Liver (tissue), 9 donors: ENCODE results near the gene PDE4D. TPM values are rescaled to one million over a fixed set of nuclear protein-coding genes. Genes with fewer than 3 reads are reported as not detected.

Experiments used
- DNase-seq: peaks from one replicate; pipeline ENCODE4 v3.0.0-alpha.2; 2017; ENCODE audit warnings: low spot score
- H3K27ac ChIP-seq, 2 donors: one replicate each; pipeline ENCODE4 v1.7.0; 2013; ENCODE audit warnings: inconsistent platforms in 2 of 2, low read length in 2 of 2, control low read depth in 1 of 2, low read depth in 1 of 2, mild to moderate bottlenecking in 1 of 2
- H3K27me3 ChIP-seq, 4 donors: one replicate each; pipeline versions ENCODE4 v1.6.1 to v1.7.0; 2013; ENCODE audit warnings: low read length in 3 of 4, inconsistent platforms in 1 of 4, mild to moderate bottlenecking in 1 of 4, moderate library complexity in 1 of 4; ENCODE audit not compliant: control insufficient read depth in 4 of 4, insufficient read depth in 4 of 4
- H3K36me3 ChIP-seq, 4 donors: one replicate each; pipeline versions ENCODE4 v1.6.1 to v1.7.0; 2013; ENCODE audit warnings: low read length in 3 of 4, mild to moderate bottlenecking in 3 of 4, low read depth in 1 of 4, moderate library complexity in 1 of 4; ENCODE audit not compliant: control insufficient read depth in 4 of 4, insufficient read depth in 3 of 4
- H3K4me1 ChIP-seq, 4 donors: one replicate each; pipeline versions ENCODE4 v1.6.1 to v1.7.0; 2013; ENCODE audit warnings: low read length in 3 of 4, mild to moderate bottlenecking in 3 of 4, moderate library complexity in 1 of 4; ENCODE audit not compliant: control insufficient read depth in 4 of 4, insufficient read depth in 4 of 4
- H3K4me3 ChIP-seq, 3 donors: one replicate each; pipeline versions ENCODE4 v1.6.1 to v1.7.0; 2013; ENCODE audit warnings: low read length in 3 of 3, control low read depth in 1 of 3, low read depth in 1 of 3, mild to moderate bottlenecking in 1 of 3
- H3K9ac ChIP-seq, 2 donors: one replicate each; pipeline ENCODE4 v1.7.0; 2013; ENCODE audit warnings: low read length in 2 of 2, mild to moderate bottlenecking in 2 of 2, moderate library complexity in 2 of 2, control low read depth in 1 of 2, low read depth in 1 of 2
- H3K9me3 ChIP-seq, 4 donors: one replicate each; pipeline versions ENCODE4 v1.6.1 to v1.7.0; 2013; ENCODE audit warnings: low read length in 3 of 4; ENCODE audit not compliant: control insufficient read depth in 4 of 4
- FOXA1 ChIP-seq: IDR thresholded peaks from 2 replicates; pipeline ENCODE4 v1.6.1; 2016; ENCODE audit warnings: antibody characterized with exemption
- NR2F2 ChIP-seq: IDR thresholded peaks from 2 replicates; pipeline ENCODE4 v1.6.1; 2016; ENCODE audit warnings: antibody characterized with exemption
- RAD21 ChIP-seq, 2 donors: IDR thresholded peaks; 2 replicates each; pipeline ENCODE4 v1.6.1; 2016; ENCODE audit warnings: antibody characterized with exemption in 2 of 2, mild to moderate bottlenecking in 2 of 2
- RXRA ChIP-seq, 2 donors: IDR thresholded peaks; 2 replicates each; pipeline ENCODE4 v1.6.1; 2017 to 2018; ENCODE audit warnings: antibody characterized with exemption in 2 of 2, mild to moderate bottlenecking in 1 of 2
- YY1 ChIP-seq: IDR thresholded peaks from 2 replicates; pipeline ENCODE4 v1.6.1; 2016; ENCODE audit warnings: antibody characterized with exemption, mild to moderate bottlenecking
- WGBS: extraction: QIAGEN DNeasy Blood & Tissue Kit; methylation state at CpG from one replicate; pipeline ENCODE4 v1.1.7; 2013; 5-methylcytosine and 5-hydroxymethylcytosine counted together
- polyA plus RNA-seq, 2 donors: library from polyadenylated mRNA; stranded (reverse) in 1 of 2; unstranded in 1 of 2; fragments of 200-250 nt in 1 of 2; fragments of >200 nt in 1 of 2; fragmentation: Nextera tagmentation in 1 of 2; extraction: Ambion mirVana in 1 of 2; gene quantifications; one replicate each; pipeline versions ENCODE4 v1.2.1 to v1.2.3, GENCODE V29; 2013 to 2015
- total RNA-seq, 2 donors: library from RNA; depleted of rRNA; stranded (reverse); fragments of >200 nt; gene quantifications; one replicate each; pipeline ENCODE4 v1.2.3, GENCODE V29; 2014
- TF ChIP-seq, protein P1 (sequence below): IDR thresholded peaks from 2 replicates; pipeline ENCODE4 v1.6.1; 2016; ENCODE audit warnings: antibody characterized with exemption
- TF ChIP-seq, protein P2 (sequence below): fragments of 150-350 bp; IDR thresholded peaks from 2 replicates; pipeline ENCODE4 v1.5.1; 2017; ENCODE audit warnings: improper control_type of control experiment, low read depth, low read length; ENCODE audit not compliant: missing input control
- TF ChIP-seq, protein P3 (sequence below): IDR thresholded peaks from 2 replicates; pipeline ENCODE4 v1.6.1; 2016; ENCODE audit warnings: antibody characterized with exemption
- TF ChIP-seq, protein P4 (sequence below): IDR thresholded peaks from 2 replicates; pipeline ENCODE4 v1.6.1; 2016; ENCODE audit warnings: antibody characterized with exemption
- donor health status: healthy.
- donor health status: healthy.
- donor health status: healthy.
- donor health status: healthy.
- donor health status: healthy.

Gene PDE4D
- total and polyA plus RNA-seq, 4 donors, result 0.67 to 11.9 (median 6.5) TPM

DNA sequence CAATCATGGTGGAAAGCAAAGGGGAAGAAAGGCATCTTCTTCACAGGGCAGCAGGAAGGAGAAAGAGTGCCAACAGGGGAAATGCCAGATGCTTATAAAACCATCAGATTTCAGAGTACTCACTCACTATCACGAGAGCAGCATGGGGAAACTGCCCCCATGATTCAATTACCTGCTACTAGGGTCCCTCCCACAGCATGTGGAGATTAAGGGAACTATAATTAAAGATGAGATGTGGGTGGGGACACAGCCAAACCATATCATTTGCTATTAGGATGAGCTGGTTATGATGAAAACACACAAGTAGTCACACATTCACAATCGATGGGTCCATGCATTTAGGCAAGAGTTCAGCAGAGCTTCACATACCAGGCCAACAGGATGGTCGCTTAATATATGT lies 469.0 kb downstream of the PDE4D start:
- Histone ChIP-seq H3K4me3 (no peak overlapping the region), H3K9ac (no peak overlapping the region), H3K36me3 (no peaks in the 10 kb centered on the region), H3K9me3 (no peaks in the 10 kb centered on the region), H3K4me1 (peaks cover 0 to 1% (median 0%) of the 10 kb centered on the region in 4 donors), H3K27me3 (no peaks in the 10 kb centered on the region), H3K27ac (no peak overlapping the region)
- no peak for DNase-seq
- TF ChIP-seq FOXA1, result no peak
- TF ChIP-seq, protein P1, sequence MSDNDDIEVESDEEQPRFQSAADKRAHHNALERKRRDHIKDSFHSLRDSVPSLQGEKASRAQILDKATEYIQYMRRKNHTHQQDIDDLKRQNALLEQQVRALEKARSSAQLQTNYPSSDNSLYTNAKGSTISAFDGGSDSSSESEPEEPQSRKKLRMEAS, result no peak
- WGBS, result 89% methylated on average over 3 of the region's 3 CpGs

DNA sequence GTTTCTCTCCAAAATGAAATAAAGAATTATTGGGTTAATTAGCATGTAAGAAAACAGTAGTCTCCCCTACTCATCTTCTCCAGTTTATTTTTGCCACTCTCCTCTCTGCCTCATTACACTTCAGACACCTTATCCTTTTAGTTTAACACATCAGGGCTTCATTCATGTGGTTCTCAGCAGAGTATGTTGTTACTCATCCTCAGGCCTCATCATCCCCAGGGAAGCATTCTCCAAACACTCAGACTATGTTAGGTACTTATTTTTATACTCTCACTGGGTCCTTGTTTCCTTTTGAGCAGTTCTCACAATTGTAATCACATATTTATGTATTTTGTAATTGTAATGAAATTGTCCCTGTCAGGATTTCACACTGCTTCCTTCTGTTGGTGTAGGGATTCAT lies 470.5 kb downstream of the PDE4D start:
- Histone ChIP-seq H3K36me3 (no peaks in the 10 kb centered on the region), H3K27me3 (no peaks in the 10 kb centered on the region), H3K9ac (no peak overlapping the region), H3K4me1 (peaks cover 0 to 1% (median 0%) of the 10 kb centered on the region in 4 donors), H3K4me3 (no peak overlapping the region), H3K27ac (no peak overlapping the region), H3K9me3 (no peaks in the 10 kb centered on the region)
- DNase-seq, result no peak
- TF ChIP-seq NR2F2 (no peak), YY1 (no peak), RXRA (IDR thresholded peaks at IDR 0.05) (no peak)
- TF ChIP-seq, protein P2, sequence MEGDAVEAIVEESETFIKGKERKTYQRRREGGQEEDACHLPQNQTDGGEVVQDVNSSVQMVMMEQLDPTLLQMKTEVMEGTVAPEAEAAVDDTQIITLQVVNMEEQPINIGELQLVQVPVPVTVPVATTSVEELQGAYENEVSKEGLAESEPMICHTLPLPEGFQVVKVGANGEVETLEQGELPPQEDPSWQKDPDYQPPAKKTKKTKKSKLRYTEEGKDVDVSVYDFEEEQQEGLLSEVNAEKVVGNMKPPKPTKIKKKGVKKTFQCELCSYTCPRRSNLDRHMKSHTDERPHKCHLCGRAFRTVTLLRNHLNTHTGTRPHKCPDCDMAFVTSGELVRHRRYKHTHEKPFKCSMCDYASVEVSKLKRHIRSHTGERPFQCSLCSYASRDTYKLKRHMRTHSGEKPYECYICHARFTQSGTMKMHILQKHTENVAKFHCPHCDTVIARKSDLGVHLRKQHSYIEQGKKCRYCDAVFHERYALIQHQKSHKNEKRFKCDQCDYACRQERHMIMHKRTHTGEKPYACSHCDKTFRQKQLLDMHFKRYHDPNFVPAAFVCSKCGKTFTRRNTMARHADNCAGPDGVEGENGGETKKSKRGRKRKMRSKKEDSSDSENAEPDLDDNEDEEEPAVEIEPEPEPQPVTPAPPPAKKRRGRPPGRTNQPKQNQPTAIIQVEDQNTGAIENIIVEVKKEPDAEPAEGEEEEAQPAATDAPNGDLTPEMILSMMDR, result no peak

DNA sequence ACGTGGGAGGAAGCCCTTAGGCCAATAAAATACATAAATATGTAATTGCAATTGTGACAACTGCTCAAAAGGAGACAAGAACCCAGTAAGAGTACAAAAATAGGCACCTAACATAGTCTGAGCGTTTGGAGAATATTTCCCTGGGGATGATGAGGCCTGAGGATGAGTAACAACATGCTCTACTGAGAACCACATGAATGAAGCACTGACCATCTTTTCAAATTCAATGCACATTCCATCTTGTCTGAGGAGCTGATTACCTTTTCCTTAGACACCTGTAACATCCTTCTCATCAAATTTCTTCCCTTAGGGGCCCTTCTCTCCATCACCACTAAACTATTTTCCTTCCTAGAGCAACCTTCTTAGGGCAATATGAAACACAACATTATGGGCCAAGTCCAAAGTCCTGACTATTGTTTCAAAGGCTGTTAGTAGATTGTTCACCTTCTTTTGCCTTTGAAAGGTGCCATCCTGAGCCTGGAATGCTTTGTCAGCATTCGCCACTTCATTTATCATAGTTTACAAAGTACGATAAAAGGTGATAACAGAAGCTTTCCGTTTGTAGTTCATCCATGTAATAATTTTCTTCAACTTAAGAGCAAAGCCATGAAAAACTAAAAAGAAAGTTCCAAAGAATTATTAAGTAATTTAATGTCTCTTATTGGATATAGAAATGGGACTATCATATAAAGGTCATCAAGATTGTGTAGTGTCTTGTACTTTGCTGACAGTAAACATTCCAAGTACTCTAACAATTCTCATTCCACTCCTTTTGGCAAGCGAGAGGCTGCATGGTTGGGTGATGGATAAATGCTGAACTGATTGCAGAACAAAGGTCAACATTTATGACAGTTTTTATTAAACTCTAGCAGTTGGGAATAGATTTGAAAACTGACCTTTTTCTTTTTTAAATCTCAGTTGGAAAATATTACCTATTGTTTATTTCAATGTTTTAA lies 471.3 kb downstream of the PDE4D start:
- 79% methylated on average over 6 of the region's 6 CpGs for WGBS
- peaks cover 0 to 1% (median 0%) of the 10 kb centered on the region in 4 donors for H3K4me1 ChIP-seq
- TF ChIP-seq, protein P3, sequence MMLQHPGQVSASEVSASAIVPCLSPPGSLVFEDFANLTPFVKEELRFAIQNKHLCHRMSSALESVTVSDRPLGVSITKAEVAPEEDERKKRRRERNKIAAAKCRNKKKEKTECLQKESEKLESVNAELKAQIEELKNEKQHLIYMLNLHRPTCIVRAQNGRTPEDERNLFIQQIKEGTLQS, result no peak
- TF ChIP-seq, protein P4, sequence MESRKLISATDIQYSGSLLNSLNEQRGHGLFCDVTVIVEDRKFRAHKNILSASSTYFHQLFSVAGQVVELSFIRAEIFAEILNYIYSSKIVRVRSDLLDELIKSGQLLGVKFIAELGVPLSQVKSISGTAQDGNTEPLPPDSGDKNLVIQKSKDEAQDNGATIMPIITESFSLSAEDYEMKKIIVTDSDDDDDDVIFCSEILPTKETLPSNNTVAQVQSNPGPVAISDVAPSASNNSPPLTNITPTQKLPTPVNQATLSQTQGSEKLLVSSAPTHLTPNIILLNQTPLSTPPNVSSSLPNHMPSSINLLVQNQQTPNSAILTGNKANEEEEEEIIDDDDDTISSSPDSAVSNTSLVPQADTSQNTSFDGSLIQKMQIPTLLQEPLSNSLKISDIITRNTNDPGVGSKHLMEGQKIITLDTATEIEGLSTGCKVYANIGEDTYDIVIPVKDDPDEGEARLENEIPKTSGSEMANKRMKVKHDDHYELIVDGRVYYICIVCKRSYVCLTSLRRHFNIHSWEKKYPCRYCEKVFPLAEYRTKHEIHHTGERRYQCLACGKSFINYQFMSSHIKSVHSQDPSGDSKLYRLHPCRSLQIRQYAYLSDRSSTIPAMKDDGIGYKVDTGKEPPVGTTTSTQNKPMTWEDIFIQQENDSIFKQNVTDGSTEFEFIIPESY, result no peak
- TF ChIP-seq, protein P2, result no peak
- no peak for TF ChIP-seq RAD21 (IDR thresholded peaks at IDR 0.05)
- no peaks in the 10 kb centered on the region for H3K9me3 ChIP-seq
- DNase-seq, result no peak
- H3K27ac ChIP-seq, result no peak overlapping the region
- H3K36me3 ChIP-seq, result no peaks in the 10 kb centered on the region
- H3K4me3 ChIP-seq, result no peak overlapping the region
- H3K27me3 ChIP-seq, result no peaks in the 10 kb centered on the region
- no peak overlapping the region for H3K9ac ChIP-seq
